WI38 (cell line): ENCODE results near the gene CDK7.

Experiments used
- H3K4me3 ChIP-seq: 2 replicates; pipeline ENCODE4 v1.5.1; 2011; ENCODE audit warnings: low read depth, mild to moderate bottlenecking, control low read depth, low read length
- TF ChIP-seq, protein P1 (sequence below): IDR thresholded peaks from 2 replicates; pipeline ENCODE4 v1.5.1; 2012; ENCODE audit warnings: low read depth, mild to moderate bottlenecking, control low read depth, low read length

CDK7 gene

GRCh38 chr5:69313428-69313827 is 78.7 kb downstream of the CDK7 start:
- TF ChIP-seq, protein P1, sequence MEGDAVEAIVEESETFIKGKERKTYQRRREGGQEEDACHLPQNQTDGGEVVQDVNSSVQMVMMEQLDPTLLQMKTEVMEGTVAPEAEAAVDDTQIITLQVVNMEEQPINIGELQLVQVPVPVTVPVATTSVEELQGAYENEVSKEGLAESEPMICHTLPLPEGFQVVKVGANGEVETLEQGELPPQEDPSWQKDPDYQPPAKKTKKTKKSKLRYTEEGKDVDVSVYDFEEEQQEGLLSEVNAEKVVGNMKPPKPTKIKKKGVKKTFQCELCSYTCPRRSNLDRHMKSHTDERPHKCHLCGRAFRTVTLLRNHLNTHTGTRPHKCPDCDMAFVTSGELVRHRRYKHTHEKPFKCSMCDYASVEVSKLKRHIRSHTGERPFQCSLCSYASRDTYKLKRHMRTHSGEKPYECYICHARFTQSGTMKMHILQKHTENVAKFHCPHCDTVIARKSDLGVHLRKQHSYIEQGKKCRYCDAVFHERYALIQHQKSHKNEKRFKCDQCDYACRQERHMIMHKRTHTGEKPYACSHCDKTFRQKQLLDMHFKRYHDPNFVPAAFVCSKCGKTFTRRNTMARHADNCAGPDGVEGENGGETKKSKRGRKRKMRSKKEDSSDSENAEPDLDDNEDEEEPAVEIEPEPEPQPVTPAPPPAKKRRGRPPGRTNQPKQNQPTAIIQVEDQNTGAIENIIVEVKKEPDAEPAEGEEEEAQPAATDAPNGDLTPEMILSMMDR, result no peak
- no peak overlapping the region for H3K4me3 ChIP-seq

GRCh38 chr5:69315972-69316371 is 81.3 kb downstream of the CDK7 start:
- H3K4me3 ChIP-seq, result no peak overlapping the region
- TF ChIP-seq, protein P1, result no peak

DNA sequence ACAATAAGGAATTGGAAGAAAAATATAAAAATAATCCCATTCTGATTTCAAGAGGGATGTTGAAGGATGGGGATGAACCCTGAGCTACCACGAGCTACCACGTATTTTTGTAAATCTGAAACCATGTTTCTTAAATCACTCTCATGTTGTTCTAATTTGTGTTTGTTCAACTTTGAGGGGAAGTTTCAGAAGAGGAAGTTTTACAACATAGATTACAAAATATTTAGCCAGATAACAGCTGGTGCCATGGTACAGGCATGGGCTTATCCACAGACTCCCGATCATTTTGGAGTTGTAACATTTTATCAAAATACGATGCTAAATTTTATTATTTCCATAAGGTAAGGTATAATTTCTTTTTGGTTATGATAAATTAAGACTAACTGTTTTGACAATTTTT is 82.7 kb downstream of the CDK7 start:
- TF ChIP-seq, protein P1, result no peak
- H3K4me3 ChIP-seq, result no peak overlapping the region

DNA sequence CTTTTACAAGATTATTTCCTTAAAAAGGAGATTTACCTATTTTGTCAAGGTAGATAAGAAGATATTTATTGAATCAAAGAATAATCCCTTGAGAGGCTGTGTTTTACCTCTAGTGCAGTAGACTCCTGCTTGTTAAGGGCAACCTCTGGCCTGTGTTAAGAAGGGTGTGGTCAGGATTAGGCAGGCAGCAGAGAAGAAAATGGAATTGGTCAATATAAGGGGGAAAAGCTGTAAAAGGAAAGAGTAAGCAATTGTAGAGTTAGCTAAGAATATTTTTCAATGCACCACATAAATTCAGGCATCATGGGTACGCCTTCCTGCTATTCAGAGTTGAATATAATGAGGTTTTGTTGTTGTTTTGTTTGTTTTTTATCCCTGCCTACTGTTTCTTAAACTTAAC is 91.7 kb downstream of the CDK7 start:
- H3K4me3 ChIP-seq, result no peak overlapping the region
- TF ChIP-seq, protein P1, result no peak
